Small intestine (tissue), 7 donors: ENCODE data around the gene N4BP2. TPM values are rescaled to one million over a fixed set of nuclear protein-coding genes. Genes with fewer than 3 reads are reported as not detected.
"Not testable (repeated sequence)": the region's sequence is repeated elsewhere in the genome, so short reads cannot be mapped to it uniquely, and the experiment has no call there.

Experiments
- DNase-seq, 2 donors: peaks; one replicate each; pipeline versions ENCODE4 v3.0.0 to v3.0.0-alpha.2; 2013
- FAIRE-seq: peaks from 2 replicates; lab custom pipeline; 2012; peaks lifted over from hg19 to GRCh38; lab: Jason Lieb, UNC
- H3K27ac ChIP-seq, 3 donors: one replicate each; pipeline ENCODE4 v1.5.1; 2013; ENCODE audit warnings: low read length in 2 of 3, mild to moderate bottlenecking in 2 of 3, control low read depth in 1 of 3, inconsistent platforms in 1 of 3, low read depth in 1 of 3, moderate library complexity in 1 of 3
- H3K27me3 ChIP-seq, 3 donors: one replicate each; pipeline ENCODE4 v1.6.1; 2013; ENCODE audit warnings: low read length in 3 of 3, inconsistent platforms in 1 of 3; ENCODE audit not compliant: control insufficient read depth in 3 of 3, insufficient read depth in 3 of 3
- H3K36me3 ChIP-seq, 3 donors: one replicate each; pipeline ENCODE4 v1.6.1; 2013; ENCODE audit warnings: low read length in 3 of 3, inconsistent platforms in 1 of 3, low read depth in 1 of 3, mild to moderate bottlenecking in 1 of 3, moderate library complexity in 1 of 3; ENCODE audit not compliant: control insufficient read depth in 3 of 3, insufficient read depth in 2 of 3
- H3K4me1 ChIP-seq, 3 donors: one replicate each; pipeline ENCODE4 v1.6.1; 2013; ENCODE audit warnings: low read length in 2 of 3, inconsistent platforms in 1 of 3, low read depth in 1 of 3, mild to moderate bottlenecking in 1 of 3, moderate library complexity in 1 of 3; ENCODE audit not compliant: control insufficient read depth in 3 of 3, insufficient read depth in 2 of 3
- H3K4me3 ChIP-seq, 3 donors: one replicate each; pipeline ENCODE4 v1.5.1; 2013; ENCODE audit warnings: low read length in 3 of 3, control low read depth in 1 of 3, inconsistent platforms in 1 of 3, low read depth in 1 of 3, mild to moderate bottlenecking in 1 of 3, moderate library complexity in 1 of 3
- H3K9me3 ChIP-seq, 2 donors: one replicate each; pipeline ENCODE4 v1.6.1; 2013; ENCODE audit warnings: low read depth in 1 of 2, low read length in 1 of 2; ENCODE audit not compliant: control insufficient read depth in 2 of 2, insufficient read depth in 1 of 2
- WGBS, 3 donors: extraction: QIAGEN DNeasy Blood & Tissue Kit; methylation state at CpG; one replicate each; pipeline ENCODE4 v1.1.7; 2013; 5-methylcytosine and 5-hydroxymethylcytosine counted together
- polyA plus RNA-seq, 4 donors: library from polyadenylated mRNA; stranded (reverse) in 3 of 4; unstranded in 1 of 4; fragments of 200-250 nt in 3 of 4; fragments of 120-200 nt in 1 of 4; gene quantifications; one replicate each; pipeline versions ENCODE4 v1.2.1 to v1.2.3, GENCODE V29; 2013
- donor health status: healthy with polysubstance abuse.
- donor health status: control.
- donor health status: control.
- donor health status: Bipolar disorder and iron deficiency.
- donor health status: healthy.

N4BP2 gene
- polyA plus RNA-seq, 4 donors: 1.1 to 18.3 (median 1.6) TPM

GRCh38 chr4:40058854-40059253, 2.2 kb downstream of the N4BP2 start:
- Histone ChIP-seq H3K27me3 (no peaks in the 10 kb centered on the region), H3K27ac (no peak overlapping the region), H3K36me3 (peaks cover 0 to 22% (median 0%) of the 10 kb centered on the region in 3 donors), H3K4me1 (peaks cover 0 to 3% (median 0%) of the 10 kb centered on the region in 3 donors), H3K9me3 (no peaks in the 10 kb centered on the region), H3K4me3 (peak overlapping the region in 1 of 3 donors; percentile 13)
- 59 to 63% (median 62%) methylated on average over 14 of the region's 14 CpGs for WGBS, 3 donors
- no peak for DNase-seq
- FAIRE-seq: no peak

GRCh38 chr4:40059362-40059761, 2.7 kb downstream of the N4BP2 start:
- FAIRE-seq: no peak
- H3K4me1 ChIP-seq: peaks cover 0 to 1% (median 0%) of the 10 kb centered on the region in 3 donors
- no peak for DNase-seq
- H3K27ac ChIP-seq: no peak overlapping the region
- no peak overlapping the region for H3K4me3 ChIP-seq
- H3K9me3 ChIP-seq: no peaks in the 10 kb centered on the region
- peaks cover 0 to 26% (median 0%) of the 10 kb centered on the region in 3 donors for H3K36me3 ChIP-seq
- no peaks in the 10 kb centered on the region for H3K27me3 ChIP-seq
- 91 to 92% (median 92%) methylated on average over 6 of the region's 6 CpGs for WGBS, 3 donors

GRCh38 chr4:40065010-40065409, 8.4 kb downstream of the N4BP2 start:
- Histone ChIP-seq H3K4me3 (no peak overlapping the region), H3K27me3 (no peaks in the 10 kb centered on the region), H3K27ac (no peak overlapping the region), H3K9me3 (no peaks in the 10 kb centered on the region), H3K4me1 (no peaks in the 10 kb centered on the region), H3K36me3 (peaks cover 0 to 40% (median 0%) of the 10 kb centered on the region in 3 donors)
- peak in 1 of 2 donors; percentile 35 for DNase-seq
- 72 to 89% (median 84%) methylated on average over 3 of the region's 3 CpGs for WGBS, 3 donors
- FAIRE-seq: no peak

GRCh38 chr4:40066651-40067050, 10.0 kb downstream of the N4BP2 start:
- Histone ChIP-seq H3K4me1 (no peaks in the 10 kb centered on the region), H3K27ac (no peak overlapping the region), H3K4me3 (no peak overlapping the region), H3K9me3 (no peaks in the 10 kb centered on the region), H3K27me3 (no peaks in the 10 kb centered on the region), H3K36me3 (peaks cover 0 to 29% (median 0%) of the 10 kb centered on the region in 3 donors)
- no peak for FAIRE-seq
- no peak for DNase-seq
- 89 to 95% (median 89%) methylated on average over 3 of the region's 3 CpGs for WGBS, 3 donors

GRCh38 chr4:40070387-40070786, 13.7 kb downstream of the N4BP2 start:
- Histone ChIP-seq H3K4me1 (no peaks in the 10 kb centered on the region), H3K27ac (no peak overlapping the region), H3K36me3 (peaks cover 0 to 28% (median 0%) of the 10 kb centered on the region in 3 donors), H3K27me3 (no peaks in the 10 kb centered on the region), H3K9me3 (no peaks in the 10 kb centered on the region), H3K4me3 (no peak overlapping the region)
- no peak for FAIRE-seq
- WGBS, 3 donors: 94 to 100% (median 95%) methylated on average over 1 of the region's 1 CpG
- DNase-seq: no peak

- no peak overlapping the region for H3K4me3 ChIP-seq
- FAIRE-seq: no peak
- WGBS, 3 donors: 95 to 97% (median 97%) methylated on average over 8 of the region's 8 CpGs
- H3K27me3 ChIP-seq: no peaks in the 10 kb centered on the region
- H3K27ac ChIP-seq: no peak overlapping the region
- H3K9me3 ChIP-seq: peaks cover 0 to 3% of the 10 kb centered on the region in 2 donors
- no peaks in the 10 kb centered on the region for H3K4me1 ChIP-seq
- peaks cover 0 to 25% (median 0%) of the 10 kb centered on the region in 3 donors for H3K36me3 ChIP-seq
- no peak for DNase-seq
Observed at GRCh38 chr4:40086421-40086820, 29.8 kb downstream of the N4BP2 start.

- Histone ChIP-seq H3K36me3 (peaks cover 0 to 19% (median 0%) of the 10 kb centered on the region in 3 donors), H3K9me3 (peaks cover 0 to 3% of the 10 kb centered on the region in 2 donors), H3K4me3 (no peak overlapping the region), H3K4me1 (no peaks in the 10 kb centered on the region), H3K27me3 (no peaks in the 10 kb centered on the region), H3K27ac (no peak overlapping the region)
- FAIRE-seq (no peak), DNase-seq (no peak)
- 92 to 97% (median 97%) methylated on average over 10 of the region's 10 CpGs for WGBS, 3 donors
Observed at GRCh38 chr4:40087799-40088366, 31.2 kb downstream of the N4BP2 start.

- H3K4me3 ChIP-seq, H3K9me3 ChIP-seq, H3K4me1 ChIP-seq, FAIRE-seq, H3K27me3 ChIP-seq, H3K27ac ChIP-seq, DNase-seq: not testable (repeated sequence)
- 97 to 99% (median 98%) methylated on average over 10 of the region's 10 CpGs for WGBS, 3 donors
- peaks cover 0 to 19% (median 0%) of the 10 kb centered on the region in 3 donors for H3K36me3 ChIP-seq
Observed at GRCh38 chr4:40093400-40093799, 36.8 kb downstream of the N4BP2 start.

- no peaks in the 10 kb centered on the region for H3K4me1 ChIP-seq
- H3K9me3 ChIP-seq: no peaks in the 10 kb centered on the region
- DNase-seq: no peak
- no peak overlapping the region for H3K4me3 ChIP-seq
- no peak overlapping the region for H3K27ac ChIP-seq
- H3K36me3 ChIP-seq: peaks cover 0 to 16% (median 0%) of the 10 kb centered on the region in 3 donors
- FAIRE-seq: no peak
- H3K27me3 ChIP-seq: no peaks in the 10 kb centered on the region
- 96 to 99% (median 98%) methylated on average over 8 of the region's 8 CpGs for WGBS, 3 donors
Observed at GRCh38 chr4:40099010-40099409, 42.4 kb downstream of the N4BP2 start.
